AG10803 (cell line): ENCODE data around the gene CACNA2D1.

Experiments
- DNase-seq: peaks from one replicate; pipeline ENCODE4 v3.0.0; 2010; ENCODE audit warnings: low read depth
- H3K4me3 ChIP-seq: 2 replicates; pipeline ENCODE4 v1.5.1; 2011; ENCODE audit warnings: mild to moderate bottlenecking, low read length, control low read depth
- CTCF ChIP-seq: conservative IDR thresholded peaks from 2 replicates; pipeline ENCODE4 v1.5.1; 2011; ENCODE audit warnings: mild to moderate bottlenecking, low read length, control low read depth, inconsistent platforms

CACNA2D1 gene

DNA sequence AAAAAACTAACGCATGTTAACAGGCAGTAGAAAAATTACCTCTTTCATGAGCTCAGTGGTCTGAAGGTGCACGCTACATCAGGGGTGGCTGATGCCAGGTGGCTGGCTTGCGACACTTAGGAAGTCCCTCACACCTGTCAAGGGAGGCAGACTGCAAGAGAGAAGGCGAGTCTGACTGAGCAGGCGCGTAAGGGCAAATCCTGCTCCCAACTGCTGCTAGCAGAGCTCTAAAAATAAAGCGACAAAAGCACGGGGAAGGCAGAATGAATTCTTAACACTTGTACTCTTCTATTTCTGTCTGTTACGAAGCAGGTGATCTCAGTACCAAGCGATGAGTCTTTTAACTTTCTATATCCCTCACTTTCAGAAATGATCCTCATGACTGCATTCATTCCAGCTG is 33.1 kb downstream of the CACNA2D1 start:
- no peak for TF ChIP-seq CTCF
- no peak for DNase-seq
- H3K4me3 ChIP-seq: no peak overlapping the region

DNA sequence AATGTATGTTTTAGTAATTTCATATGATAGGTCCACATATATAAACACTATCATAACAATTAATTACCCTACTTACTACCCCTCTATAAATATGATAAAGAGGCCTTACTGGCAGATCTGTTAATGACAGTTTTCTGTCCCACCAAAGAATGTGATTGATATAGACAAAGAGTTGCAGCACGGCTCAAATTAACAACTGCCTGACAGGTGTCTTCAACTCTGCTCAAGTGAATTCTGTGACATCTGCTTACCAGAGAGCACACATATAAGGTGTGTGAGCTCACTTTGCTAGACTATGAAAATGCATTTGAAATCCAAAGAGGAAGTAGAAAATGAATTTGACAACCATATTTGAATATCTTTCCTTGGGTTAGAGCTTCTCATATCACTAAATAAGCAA is 36.6 kb downstream of the CACNA2D1 start:
- H3K4me3 ChIP-seq: no peak overlapping the region
- no peak for TF ChIP-seq CTCF
- DNase-seq: no peak

GRCh38 chr7:82405301-82405700 is 38.3 kb downstream of the CACNA2D1 start:
- H3K4me3 ChIP-seq: no peak overlapping the region
- TF ChIP-seq CTCF: no peak
- no peak for DNase-seq

GRCh38 chr7:82404652-82405051 is 38.9 kb downstream of the CACNA2D1 start:
- no peak for TF ChIP-seq CTCF
- DNase-seq: no peak

DNA sequence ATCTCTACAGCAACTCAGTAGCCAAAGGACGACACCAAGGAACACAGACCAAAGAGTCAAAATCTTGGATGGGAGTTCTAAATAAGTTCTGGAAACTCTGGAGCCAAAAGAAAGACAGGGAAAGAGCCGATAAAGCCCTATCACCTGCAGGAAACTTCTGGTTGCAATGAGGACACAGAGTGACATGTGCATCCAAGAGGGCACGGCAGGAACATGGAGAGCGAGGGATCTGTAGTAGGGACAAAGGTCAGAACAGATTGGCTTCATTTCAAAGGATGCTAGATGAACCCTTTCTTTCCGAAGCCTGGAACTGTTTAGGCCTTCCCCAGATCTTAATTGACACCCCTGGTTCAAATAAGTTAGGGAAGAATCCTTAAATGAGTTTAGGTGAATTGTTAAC is 39.5 kb downstream of the CACNA2D1 start:
- no peak overlapping the region for H3K4me3 ChIP-seq
- no peak for TF ChIP-seq CTCF
- no peak for DNase-seq

More at GRCh38 chr7:82404652-82405051, 38.9 kb downstream of the CACNA2D1 start:
- H3K4me3 ChIP-seq: no peak overlapping the region

- no peak overlapping the region for H3K4me3 ChIP-seq
- no peak for DNase-seq
- no peak for TF ChIP-seq CTCF
Measured at GRCh38 chr7:82397879-82398524, 45.6 kb downstream of the CACNA2D1 start.

- no peak for TF ChIP-seq CTCF
- no peak overlapping the region for H3K4me3 ChIP-seq
- DNase-seq: no peak
Measured at GRCh38 chr7:82396343-82396742, 47.2 kb downstream of the CACNA2D1 start.
